Mesodermal cell (in vitro differentiated cells): Measurements from ENCODE around the gene ALG3.

Experiments used
- H3K27ac ChIP-seq: 2 replicates; pipeline ENCODE4 v1.7.0; 2013; ENCODE audit warnings: mild to moderate bottlenecking, low read depth, low read length, moderate library complexity; ENCODE audit not compliant: severe bottlenecking
- H3K36me3 ChIP-seq: 2 replicates; pipeline ENCODE4 v1.7.1; 2013; ENCODE audit warnings: mild to moderate bottlenecking, low read length, moderate library complexity; ENCODE audit not compliant: control insufficient read depth, insufficient read depth
- H3K4me1 ChIP-seq: one replicate; pipeline ENCODE4 v1.7.1; 2013; ENCODE audit warnings: mild to moderate bottlenecking, low read length; ENCODE audit not compliant: insufficient read depth, control insufficient read depth, poor library complexity, severe bottlenecking
- H3K4me3 ChIP-seq: 2 replicates; pipeline ENCODE4 v1.7.0; 2013; ENCODE audit warnings: low read length, control low read depth, mild to moderate bottlenecking; ENCODE audit not compliant: insufficient read depth, poor library complexity, severe bottlenecking; ENCODE audit errors: extremely low read depth
- H3K9me3 ChIP-seq: 2 replicates; pipeline ENCODE4 v1.7.1; 2013; ENCODE audit warnings: mild to moderate bottlenecking, low read length, moderate library complexity; ENCODE audit not compliant: control insufficient read depth
- WGBS, 2 experiments: methylation state at CpG; one replicate each; pipeline ENCODE4 v1.1.5; 2013; ENCODE audit warnings: missing lambda C conversion rate in 2 of 2; ENCODE audit not compliant: insufficient coverage in 2 of 2; 5-methylcytosine and 5-hydroxymethylcytosine counted together

Gene ALG3

GRCh38 chr3:184192889-184193288 lies 55.9 kb downstream of the ALG3 start:
- H3K4me1 ChIP-seq = no peaks in the 10 kb centered on the region
- no peaks in the 10 kb centered on the region for H3K9me3 ChIP-seq
- 94 to 99% methylated on average over 5 to 10 of the region's 10 CpGs for WGBS, 2 experiments
- H3K27ac ChIP-seq = no peak overlapping the region
- H3K36me3 ChIP-seq = peaks cover 76% of the 10 kb centered on the region
- H3K4me3 ChIP-seq = no peak overlapping the region
